GM12891 (cell line): ENCODE results near the gene AXIN2.

Experiments used
- PAX5 ChIP-seq: IDR thresholded peaks from 2 replicates; pipeline ENCODE4 v1.6.1; 2011; ENCODE audit warnings: low read length, moderate library complexity, mild to moderate bottlenecking; ENCODE audit not compliant: insufficient read depth, severe bottlenecking
- POLR2A ChIP-seq: IDR thresholded peaks from 2 replicates; pipeline ENCODE4 v1.6.1; 2011; ENCODE audit warnings: low read depth, low read length, control low read depth
- POLR2AphosphoS5 ChIP-seq: IDR thresholded peaks from 2 replicates; pipeline ENCODE4 v1.6.1; 2011; ENCODE audit warnings: low read depth, low read length, control low read depth
- TAF1 ChIP-seq: IDR thresholded peaks from 2 replicates; pipeline ENCODE4 v1.6.1; 2011; ENCODE audit warnings: low read depth, low read length, control low read depth

DNA sequence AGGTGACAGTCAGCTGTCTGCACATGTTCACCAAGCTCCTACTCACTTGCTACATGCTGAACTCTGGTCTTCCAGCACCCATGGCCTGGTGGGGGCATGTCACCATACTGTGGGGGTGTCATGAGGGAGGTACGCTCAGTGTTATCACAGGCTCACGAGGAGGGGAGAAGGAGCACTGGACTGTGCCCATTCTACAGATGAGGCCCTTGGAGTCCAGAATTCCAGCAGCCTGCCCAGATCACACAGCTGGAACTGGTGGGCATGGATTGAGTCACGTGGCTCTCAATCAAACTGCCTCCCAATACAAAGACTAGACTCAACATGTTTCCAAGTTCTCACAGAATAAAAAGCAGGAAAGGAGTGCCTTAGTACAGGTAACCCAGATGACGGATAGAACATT is 10.7 kb downstream of the AXIN2 start:
- no peak for TF ChIP-seq POLR2A
- TF ChIP-seq POLR2AphosphoS5: no peak
- no peak for TF ChIP-seq PAX5
- no peak for TF ChIP-seq TAF1
